ENCODE measurements around the gene DSCAML1.

The DSCAML1 gene

GRCh38 chr11:117831661-117832415, 34.8 kb upstream of the DSCAML1 start:
- DNase-seq (ENCODE audit: low read depth, low spot score): no peak

DNA sequence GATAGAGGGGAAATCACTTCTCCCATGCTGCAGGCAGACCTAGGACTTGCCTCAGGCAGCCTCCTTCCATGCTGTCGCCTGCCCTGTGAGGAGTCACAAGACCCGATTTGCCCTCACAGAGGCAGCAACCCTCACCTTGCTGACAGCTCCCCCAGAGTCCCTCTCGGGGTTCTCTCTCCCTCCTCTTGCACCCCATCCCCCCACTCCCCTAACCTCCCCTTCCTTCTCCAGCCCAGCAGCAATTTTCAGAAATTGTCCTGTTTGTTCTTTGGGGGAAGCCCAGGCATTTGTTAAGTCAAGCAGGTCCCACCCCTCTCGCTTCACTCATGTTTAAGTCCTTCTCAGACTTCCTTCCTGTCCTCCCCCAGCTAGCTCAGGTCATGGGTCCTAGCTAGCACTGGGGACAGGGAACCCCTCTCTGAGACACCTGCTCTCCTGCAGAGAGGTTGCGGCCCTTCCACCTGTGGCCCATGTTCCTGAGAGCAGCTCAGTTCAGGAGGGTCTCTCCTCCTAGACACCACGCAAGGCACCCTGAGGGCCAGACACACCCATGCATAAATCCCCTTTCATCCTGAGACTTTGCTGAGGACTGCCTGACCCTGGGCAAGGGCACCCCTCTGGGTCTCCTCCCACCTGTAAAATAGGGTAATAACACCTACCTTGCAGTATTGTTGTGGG, 33.8 kb upstream of the DSCAML1 start:
- DNase-seq (ENCODE audit: low read depth, low spot score): no peak

DNA sequence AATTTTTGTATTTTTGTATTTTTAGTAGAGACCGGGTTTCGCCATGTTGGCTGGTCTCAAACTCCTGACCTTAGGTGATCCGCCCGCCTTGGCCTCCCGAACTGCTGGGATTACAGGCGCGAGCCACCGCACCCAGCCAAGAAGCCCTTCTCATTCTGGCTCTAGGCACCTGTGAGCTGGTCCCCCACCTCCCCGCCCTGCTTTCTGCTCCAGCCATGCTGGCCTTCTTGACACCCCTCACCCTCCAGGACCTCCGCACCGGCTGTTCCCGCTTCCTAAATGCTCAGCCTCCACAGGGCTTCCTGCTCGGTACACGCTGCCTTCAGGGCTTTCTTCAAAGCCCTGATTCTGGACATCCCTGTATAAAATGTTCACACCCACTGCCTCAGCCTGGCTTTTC, 33.1 kb upstream of the DSCAML1 start:
- no peak for DNase-seq (ENCODE audit: low read depth, low spot score)

GRCh38 chr11:117829369-117829725, 32.3 kb upstream of the DSCAML1 start:
- no peak for DNase-seq (ENCODE audit: low read depth, low spot score)

GRCh38 chr11:117828611-117829368, 31.8 kb upstream of the DSCAML1 start:
- no peak for DNase-seq (ENCODE audit: low read depth, low spot score)

DNA sequence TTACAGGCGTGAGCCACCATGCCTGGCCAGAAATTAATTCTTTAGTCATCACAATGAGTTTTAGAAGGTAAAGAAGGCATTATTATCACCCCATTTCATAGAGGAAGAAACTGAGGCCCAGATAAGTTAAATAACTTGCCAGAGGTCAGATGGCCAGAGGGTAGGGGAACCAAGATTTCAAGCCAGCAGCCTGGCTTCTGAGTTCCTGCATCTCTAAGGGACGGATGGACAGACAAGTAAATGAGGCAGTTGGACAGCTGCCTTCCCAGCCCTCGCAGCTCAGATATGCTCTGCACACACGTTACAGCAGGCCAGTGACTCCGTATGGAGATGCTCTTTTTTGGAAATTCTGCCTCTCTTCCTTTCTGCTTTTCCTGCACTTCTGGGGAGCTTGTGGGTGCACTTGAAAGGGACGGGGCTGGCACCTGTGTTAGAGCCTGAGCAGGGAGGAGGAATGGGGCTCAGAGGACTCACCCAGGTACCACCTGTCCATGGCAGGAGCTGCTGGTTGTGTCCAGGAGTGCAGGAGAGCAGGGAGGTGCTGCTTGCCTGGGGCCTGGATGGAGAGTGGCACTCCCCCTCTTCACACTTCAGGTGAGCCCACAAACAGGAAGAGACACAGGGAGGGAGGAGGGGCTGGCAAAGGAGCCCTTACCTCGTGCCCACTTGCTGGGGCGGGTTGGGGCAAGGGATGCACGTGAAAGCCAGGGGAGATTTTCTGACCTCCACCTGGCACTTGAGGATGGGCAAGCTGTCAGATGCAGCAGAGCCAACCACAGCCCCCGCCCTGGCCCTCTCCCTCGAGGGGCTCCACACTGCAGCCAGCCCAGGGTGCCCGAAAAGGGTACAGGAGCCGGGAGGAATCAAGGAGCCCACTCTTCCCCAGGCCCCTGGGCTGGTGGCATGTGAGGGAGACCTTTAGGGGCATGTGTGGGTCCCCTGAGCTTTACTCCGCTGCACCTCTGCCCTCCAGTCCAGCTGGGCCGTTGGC, 30.8 kb upstream of the DSCAML1 start:
- no peak for DNase-seq (ENCODE audit: low read depth, low spot score)

DNA sequence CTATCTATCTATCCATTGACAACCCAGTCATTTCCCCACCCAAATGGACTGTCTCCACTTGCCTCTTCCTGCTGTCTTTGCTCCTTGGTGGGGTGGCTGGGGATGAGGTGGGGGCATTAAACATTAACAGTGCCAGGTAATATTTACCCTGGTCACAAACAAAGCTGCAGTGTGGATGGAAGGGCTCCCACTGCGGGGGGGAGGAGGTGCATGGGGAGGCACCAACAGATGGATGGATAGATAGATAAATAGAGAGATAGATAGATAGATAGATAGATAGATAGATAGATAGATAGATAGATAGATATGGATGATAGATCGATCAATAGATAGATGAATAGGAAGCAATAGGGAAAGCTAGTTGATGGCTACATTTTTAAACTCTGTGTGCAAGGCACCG, 29.8 kb upstream of the DSCAML1 start:
- no peak for DNase-seq (ENCODE audit: low read depth, low spot score)

GRCh38 chr11:117826190-117826570, 29.2 kb upstream of the DSCAML1 start:
- DNase-seq (ENCODE audit: low read depth, low spot score): no peak

DNA sequence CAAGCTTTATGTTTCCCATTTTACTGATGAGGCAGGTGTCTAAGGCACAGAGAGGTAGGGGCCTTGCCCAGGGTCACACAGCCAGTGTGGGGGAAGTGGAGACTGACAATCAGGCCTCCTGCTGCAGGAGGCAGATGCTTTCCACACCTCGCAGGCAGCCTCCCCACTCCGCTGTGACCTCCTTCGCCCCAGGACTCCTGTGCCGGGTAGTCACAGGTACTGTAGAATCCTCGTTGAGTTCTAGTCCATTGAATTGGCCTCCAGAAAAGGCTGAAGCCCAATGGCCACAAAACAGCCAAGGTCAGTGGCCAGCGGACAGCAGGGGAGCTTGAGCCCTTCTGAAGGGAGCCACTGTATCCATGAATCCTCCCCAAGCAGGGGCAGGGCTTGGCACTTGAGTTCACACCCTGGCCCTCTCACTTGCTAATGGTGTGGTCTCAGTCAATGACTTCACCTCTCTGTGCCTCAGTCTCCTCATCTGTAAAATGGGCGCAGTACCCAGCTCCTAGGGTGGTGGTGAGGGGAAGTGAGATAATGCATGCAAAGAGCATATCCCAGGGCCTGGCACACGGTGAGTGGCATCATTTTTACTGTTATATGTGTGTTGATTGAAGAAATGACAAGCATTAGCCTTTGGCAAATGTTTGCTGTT, 28.6 kb upstream of the DSCAML1 start:
- DNase-seq (ENCODE audit: low read depth, low spot score): no peak

GRCh38 chr11:117824571-117825537, 27.8 kb upstream of the DSCAML1 start, which contains the start of gene FXYD2:
Gene FXYD2 (minus strand): TSS chr11:117824744. CDS start chr11:117824678, 66 bp downstream.
- DNase-seq (ENCODE audit: low read depth, low spot score): no peak

GRCh38 chr11:117823946-117824420, 27.0 kb upstream of the DSCAML1 start:
- no peak for DNase-seq (ENCODE audit: low read depth, low spot score)

- no peak for DNase-seq (ENCODE audit: low read depth, low spot score)
Measured at GRCh38 chr11:117823294-117823945, 26.4 kb upstream of the DSCAML1 start.

DNA sequence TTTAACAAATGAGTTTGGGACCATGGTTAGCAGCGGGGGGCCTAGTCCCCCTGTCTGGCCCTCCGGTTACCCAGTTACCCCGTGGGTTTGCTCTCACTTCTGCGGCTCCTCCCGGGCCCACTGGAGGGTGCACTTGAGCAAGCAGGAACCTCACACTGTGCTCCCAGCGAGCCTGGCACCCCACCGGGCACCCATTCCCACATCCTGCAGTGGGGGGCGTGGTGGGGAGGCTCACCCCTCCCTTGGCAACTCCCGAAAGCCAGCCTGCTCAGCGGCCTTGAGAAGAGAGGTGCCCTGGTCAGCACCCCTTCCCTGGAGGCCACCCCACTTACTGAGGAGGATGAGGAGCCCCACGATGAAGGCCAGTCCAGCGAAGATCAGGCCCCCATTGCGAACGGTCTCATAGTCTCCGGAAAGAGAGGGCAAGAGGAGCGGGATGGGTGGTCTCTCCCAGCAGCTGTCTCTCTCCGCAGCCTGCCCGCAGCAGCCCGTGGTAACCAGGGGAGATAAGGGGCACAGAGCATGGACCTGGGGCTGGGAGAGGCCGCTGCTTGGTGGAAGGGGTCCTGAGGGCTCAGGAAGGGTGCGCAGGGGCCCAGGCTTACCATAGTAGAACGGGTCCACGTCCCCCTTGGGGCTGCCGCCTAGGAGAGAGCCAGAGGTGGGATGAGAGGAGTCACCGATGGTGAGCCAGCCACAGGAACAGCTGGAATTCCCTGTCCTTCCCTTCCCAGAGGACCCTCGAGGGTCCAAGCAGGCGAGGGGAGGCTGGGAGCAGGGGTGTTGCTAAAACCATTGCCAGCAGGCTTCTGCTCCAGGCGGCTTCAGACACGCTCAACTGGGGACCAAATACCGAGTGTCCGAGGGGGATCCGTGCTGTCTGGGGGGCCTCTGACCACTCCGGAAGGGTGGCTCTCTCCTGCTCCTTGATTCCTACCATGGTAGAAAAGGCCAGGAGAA, 25.3 kb upstream of the DSCAML1 start:
- DNase-seq (ENCODE audit: low read depth, low spot score): no peak

- DNase-seq (ENCODE audit: low read depth, low spot score): no peak
Measured at GRCh38 chr11:117821431-117821830, 24.4 kb upstream of the DSCAML1 start.

DNA sequence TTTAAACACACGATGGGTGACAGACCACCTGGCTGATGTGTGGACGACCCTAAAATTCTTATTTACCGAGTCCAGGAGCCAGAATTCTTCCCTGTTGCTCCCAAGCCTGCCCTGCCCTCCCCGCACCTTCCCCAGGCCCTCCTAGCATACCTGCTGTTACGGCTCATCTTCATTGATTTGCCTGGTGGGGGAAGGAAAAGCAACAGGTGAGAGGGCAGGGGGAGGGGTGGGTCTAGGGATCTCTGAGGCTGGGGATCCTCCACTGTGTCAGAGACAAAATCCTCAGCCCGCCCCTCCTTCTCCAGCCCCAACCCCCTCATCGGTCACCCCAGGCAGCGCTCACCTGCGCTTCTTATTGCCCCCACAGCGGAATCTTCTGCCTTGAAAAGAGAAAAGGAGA, 23.5 kb upstream of the DSCAML1 start:
- DNase-seq (ENCODE audit: low read depth, low spot score): no peak

DNA sequence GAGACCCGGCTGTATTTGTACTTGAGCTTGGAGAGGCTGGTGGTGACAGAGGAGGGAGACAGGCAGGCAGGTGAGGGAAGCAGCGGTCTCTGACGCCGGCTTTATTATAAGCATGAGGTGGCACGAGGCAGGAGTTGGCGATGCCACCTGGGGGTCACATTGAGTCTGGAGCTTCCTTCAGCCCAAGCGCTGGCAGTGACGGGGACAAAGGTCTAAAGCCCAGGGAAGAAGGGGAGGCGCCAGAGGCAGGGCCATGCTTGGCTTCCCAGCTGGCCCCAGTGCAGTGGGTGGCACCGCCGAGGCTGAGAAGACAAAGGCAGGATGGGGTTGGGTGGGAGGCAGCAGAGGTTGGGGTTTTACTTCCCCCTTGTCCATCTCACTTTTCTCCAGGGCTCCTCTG, 23.1 kb upstream of the DSCAML1 start:
- DNase-seq (ENCODE audit: low read depth, low spot score): no peak

- no peak for DNase-seq (ENCODE audit: low read depth, low spot score)
Measured at GRCh38 chr11:117819096-117820040, 22.4 kb upstream of the DSCAML1 start.

Data from brain pericyte (primary cell).